Measurements from ENCODE around the gene SPIN3. TPM values are rescaled to one million over a fixed set of nuclear protein-coding genes. Genes with fewer than 3 reads are reported as not detected.

SPIN3 gene
- total and polyA plus RNA-seq, 2 of the 13 experiments (the other 11 are each of a cell fraction or from before 2014, with no cell fraction given): 8.4 to 8.8 TPM

GRCh38 chrX:56995271-56995994 is at the start of gene SPIN3 (continued):
- TF ChIP-seq NFKB2 (CRISPR knock-in tag; IDR thresholded peaks at IDR 0.05; ENCODE audit: borderline replicate concordance) (peak; percentile 69; the same call in 1 of the 2 replicates), THAP11 (CRISPR knock-in tag; IDR thresholded peaks at IDR 0.05) (peak; percentile 69), E2F2 (CRISPR knock-in tag; IDR thresholded peaks at IDR 0.05; ENCODE audit: borderline replicate concordance) (no peak), NONO (IDR thresholded peaks at IDR 0.05) (no peak), NONO (CRISPR knock-in tag; conservative IDR thresholded peaks at IDR 0.05) (peak; percentile 52; the same call in 1 of the 2 replicates), ZNF775 (CRISPR knock-in tag; IDR thresholded peaks at IDR 0.05; ENCODE audit: borderline replicate concordance) (no peak), ZSCAN5A (CRISPR knock-in tag; IDR thresholded peaks at IDR 0.05; ENCODE audit: borderline replicate concordance) (peak; percentile 43; the same call in 1 of the 2 replicates), ZNF280D (CRISPR knock-in tag; IDR thresholded peaks at IDR 0.05) (no peak), EHMT2 (IDR thresholded peaks at IDR 0.05; ENCODE audit: borderline replicate concordance, low read depth, low read length) (peak; percentile 26; the same call in 1 of the 2 replicates), TRAFD1 (CRISPR knock-in tag; IDR thresholded peaks at IDR 0.05; ENCODE audit: borderline replicate concordance) (no peak), ELF1 (CRISPR knock-in tag; IDR thresholded peaks at IDR 0.05) (peak; percentile 56; the same call in 1 of the 2 replicates), ZNF543 (CRISPR knock-in tag; IDR thresholded peaks at IDR 0.05) (0 out of 2 replicates have a peak, but pooled peaks have one; percentile 39), FOXP4 (CRISPR knock-in tag; IDR thresholded peaks at IDR 0.05) (0 out of 2 replicates have a peak, but pooled peaks have one; percentile 15), SMARCC2 (IDR thresholded peaks at IDR 0.05) (no peak), IRF9 (CRISPR knock-in tag; IDR thresholded peaks at IDR 0.05; ENCODE audit: borderline replicate concordance) (no peak), KDM5B (CRISPR knock-in tag; IDR thresholded peaks at IDR 0.05; ENCODE audit: borderline replicate concordance) (peak; percentile 81; the same call in 1 of the 2 replicates), SOX5 (CRISPR knock-in tag; IDR thresholded peaks at IDR 0.05; ENCODE audit: borderline replicate concordance) (no peak)

All from HepG2 (cell line).